Stimulated activated CD4-positive, alpha-beta T cell treated with anti-CD3 and anti-CD28 coated beads, Interleukin-15, amount 100 ng/mL, for 24 hours (primary cell): Measurements from ENCODE around the gene CALM1.

ENCODE experiments used
- DNase-seq: peaks from one replicate; pipeline ENCODE4 v3.0.0-alpha.2; 2020

CALM1 gene

DNA sequence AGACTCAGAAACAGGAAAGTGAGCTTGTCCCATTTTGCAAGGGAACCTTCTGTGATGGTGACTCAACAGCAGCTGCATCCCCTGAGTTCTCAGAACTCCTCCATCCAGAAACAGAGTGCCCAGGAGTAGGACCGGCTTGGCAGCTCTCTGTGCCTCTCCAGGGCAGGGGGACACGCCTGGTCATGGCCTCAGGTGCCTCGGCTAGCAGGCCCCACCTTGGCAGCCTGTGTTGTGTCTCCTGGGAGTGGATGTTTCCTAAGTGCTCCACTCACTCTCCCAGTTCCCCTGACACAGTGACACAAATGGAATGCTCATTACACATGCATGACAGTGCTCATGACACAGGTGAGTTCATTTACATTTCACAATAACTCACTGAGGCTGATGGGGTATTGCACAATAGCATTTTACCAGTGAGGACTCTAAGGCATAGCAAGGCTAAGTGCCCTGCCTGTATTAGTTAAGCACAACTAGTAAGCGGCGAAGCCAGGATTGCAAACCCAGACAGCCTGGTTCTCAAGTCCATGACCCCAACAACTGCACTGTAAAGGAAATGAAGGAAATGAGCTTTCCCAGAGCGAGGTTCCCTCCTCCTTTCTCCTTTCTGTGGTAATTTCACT, 47.4 kb downstream of the CALM1 start:
- no peak for DNase-seq

DNA sequence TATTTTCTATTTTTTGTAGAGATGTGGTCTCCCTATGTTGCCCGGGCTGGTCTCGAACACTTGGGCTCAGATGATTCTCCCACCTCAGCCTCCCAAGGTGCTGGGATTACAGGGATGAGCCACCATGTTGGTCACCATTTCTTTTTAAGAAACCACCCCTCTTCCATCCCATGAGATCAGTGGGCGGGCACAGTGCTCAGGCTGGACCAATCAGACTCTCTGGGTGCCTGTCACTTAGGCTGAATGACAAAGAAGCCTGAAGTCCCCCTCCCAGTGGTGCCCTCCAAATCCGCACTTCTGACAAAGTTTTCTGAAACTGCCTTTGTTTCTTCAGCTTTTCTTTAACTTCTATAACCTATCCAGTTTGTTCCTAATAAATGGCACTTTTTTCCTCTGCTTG, 48.2 kb downstream of the CALM1 start:
- DNase-seq, result no peak

- no peak for DNase-seq
These were observed 49.6 kb downstream of the CALM1 start for GRCh38 chr14:90446405-90446804.

DNA sequence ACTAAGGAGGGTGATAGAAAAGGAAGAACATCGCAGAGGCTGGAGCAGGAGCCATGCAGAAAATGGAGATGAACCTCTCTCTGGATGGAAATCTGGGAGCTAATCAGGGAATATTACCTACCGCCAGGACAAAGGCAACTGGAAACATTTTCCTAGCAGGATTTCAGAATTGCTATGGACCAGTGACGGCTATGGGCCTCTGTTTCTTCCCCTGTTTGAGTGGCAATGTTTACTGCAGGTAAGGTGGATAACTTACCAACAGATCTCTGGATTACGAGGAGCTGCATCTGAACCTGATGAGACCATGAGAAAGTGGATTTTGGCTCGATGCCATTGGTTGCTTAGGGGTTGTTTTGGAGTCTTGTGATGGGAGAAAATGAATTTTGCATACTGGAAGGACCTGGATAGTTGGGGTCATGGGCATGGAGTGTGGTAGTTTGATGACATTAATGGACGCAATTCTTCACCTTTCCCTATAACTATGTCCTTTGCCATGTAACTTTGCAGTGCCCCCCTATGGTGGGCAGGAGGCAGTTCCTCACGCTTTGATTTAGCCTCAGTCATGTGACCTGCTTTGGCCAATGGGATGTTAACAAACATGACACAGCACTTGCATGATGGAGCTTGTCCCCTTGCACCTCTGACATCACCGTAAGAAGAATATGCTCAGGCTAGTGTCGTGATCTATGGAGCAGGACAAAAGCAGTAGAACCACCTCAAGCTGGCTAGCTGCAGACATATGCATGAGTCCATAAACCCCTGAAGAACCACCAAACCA, 51.1 kb downstream of the CALM1 start:
- no peak for DNase-seq

DNA sequence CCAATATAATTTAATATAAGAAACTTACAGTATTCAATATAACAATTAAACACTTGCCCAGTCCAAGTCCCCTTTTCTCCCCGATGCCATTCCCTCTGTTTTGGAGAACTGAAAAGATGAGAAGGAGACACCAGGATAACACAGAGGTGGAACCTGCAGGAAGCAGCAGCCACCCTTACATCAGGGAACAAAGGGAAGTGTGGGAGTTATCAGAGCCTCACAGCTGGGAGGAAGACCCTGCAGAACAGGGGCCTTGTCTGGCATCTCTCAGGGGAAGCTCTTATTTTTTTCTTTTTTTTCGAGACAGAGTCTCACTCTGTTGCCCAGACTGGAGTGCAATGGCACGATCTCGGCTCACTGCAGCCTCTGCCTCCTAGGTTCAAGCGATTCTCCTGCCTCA, 52.6 kb downstream of the CALM1 start:
- DNase-seq, result no peak

DNA sequence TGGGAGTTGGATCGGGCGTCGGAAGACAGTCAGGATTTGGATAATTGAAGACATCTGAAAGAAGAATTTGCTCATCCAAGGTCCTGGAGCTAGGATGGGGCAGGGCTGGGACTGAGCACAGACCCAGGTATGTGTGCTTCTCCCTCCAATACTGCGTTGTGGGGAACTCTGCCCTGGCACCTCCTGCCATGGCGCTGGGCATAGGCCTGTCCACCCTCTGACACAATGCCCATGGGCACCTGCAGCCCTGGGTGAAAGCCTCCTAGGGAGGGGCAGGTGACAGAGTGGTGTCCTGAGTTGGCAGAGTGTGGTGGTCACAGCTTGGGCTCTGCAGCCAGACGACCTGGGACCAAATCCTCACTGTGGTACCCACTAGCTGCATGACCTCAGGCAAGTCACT, 53.3 kb downstream of the CALM1 start:
- no peak for DNase-seq

DNA sequence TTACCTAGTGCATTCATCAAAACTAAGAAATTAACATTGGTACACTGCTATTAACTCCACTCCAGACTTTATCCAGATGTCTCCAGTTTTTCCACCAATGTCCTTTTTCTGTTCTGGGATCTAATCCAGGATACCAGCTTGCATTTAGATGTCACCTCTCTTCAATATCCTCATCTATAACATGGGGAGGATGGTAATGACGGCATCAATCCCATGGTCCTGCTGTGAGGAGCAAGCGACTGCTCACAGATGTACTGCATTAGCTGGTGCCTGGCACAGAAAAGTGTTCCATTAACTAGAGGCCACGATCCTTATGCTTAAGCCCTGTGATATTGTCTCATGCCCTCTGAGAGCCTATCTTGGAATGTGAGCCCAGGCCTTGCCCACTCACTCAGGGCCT, 53.8 kb downstream of the CALM1 start:
- no peak for DNase-seq

- DNase-seq, result no peak
These were observed 54.6 kb downstream of the CALM1 start for GRCh38 chr14:90451443-90451842.

- no peak for DNase-seq
These were observed 55.1 kb downstream of the CALM1 start for GRCh38 chr14:90451961-90452360.

- DNase-seq, result no peak
These were observed 55.5 kb downstream of the CALM1 start for GRCh38 chr14:90452366-90452765.

- DNase-seq, result no peak
These were observed 56.6 kb downstream of the CALM1 start for GRCh38 chr14:90453401-90453951.

GRCh38 chr14:90454041-90455000, 57.5 kb downstream of the CALM1 start:
- peak; percentile 18 for DNase-seq

DNA sequence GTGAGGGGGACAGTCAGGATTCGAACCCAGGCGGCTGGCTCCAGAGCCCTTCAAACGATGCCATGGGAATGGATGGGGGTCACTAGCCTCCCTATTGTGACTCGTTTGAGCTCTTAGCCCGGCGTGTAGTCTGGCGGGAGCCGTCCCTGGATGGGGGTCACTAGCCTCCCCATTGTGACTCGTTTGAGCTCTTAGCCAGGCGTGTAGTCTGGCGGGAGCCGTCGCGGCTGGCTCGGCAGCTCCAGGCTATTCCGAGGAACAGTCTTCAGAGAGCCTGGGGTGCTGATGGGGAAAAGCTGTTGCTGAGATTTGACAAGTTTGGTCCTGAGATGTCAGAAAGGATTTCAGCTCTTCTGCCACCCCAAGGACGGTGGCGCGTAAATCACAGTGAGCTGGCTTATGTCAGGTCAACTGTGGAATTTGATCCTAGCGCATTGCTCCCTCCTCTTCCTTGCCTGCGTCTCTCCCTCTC, 58.3 kb downstream of the CALM1 start:
- DNase-seq, result no peak

DNA sequence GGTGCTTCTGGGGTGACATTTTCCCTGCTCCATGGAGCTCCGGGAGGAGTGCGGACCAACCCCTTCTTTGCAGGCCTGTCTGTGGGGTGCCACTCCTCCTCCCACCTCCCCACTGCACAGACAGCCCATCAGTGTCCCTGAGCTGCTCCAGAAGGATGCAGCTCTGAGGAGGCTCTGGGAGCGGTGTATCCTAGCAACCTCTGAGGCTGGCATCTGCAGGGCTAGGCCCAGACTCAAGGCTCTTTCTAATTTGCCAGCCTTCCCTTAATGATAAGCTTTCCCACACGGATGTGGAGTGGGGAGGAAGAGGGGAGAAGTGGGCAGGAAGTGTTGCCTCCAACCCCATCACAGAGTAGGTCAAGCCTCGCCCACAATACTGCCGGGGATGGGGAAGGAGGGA, 59.7 kb downstream of the CALM1 start:
- no peak for DNase-seq

GRCh38 chr14:90457186-90457585, 60.4 kb downstream of the CALM1 start:
- DNase-seq, result no peak
